GM23338 (cell line): ENCODE data around the gene ETV4. TPM values are rescaled to one million over a fixed set of nuclear protein-coding genes. Genes with fewer than 3 reads are reported as not detected.

Experiments used
- ATAC-seq: fragments of 200-7000 bp; cut with Tn5 transposase; 3 replicates; pipeline ENCODE4 v1.9.1; 2020
- DNase-seq: peaks from one replicate; pipeline ENCODE4 v3.0.0-alpha.2; 2015; ENCODE audit warnings: low spot score
- H2AFZ ChIP-seq: fragments of 200-600 bp; sonication (generic); 2 replicates; pipeline ENCODE4 v1.8.0; 2016; ENCODE audit warnings: antibody characterized with exemption, mild to moderate bottlenecking, moderate library complexity
- H3F3A ChIP-seq: fragments of 200-600 bp; sonication (generic); replicated peaks from 2 replicates; pipeline ENCODE4 v1.8.0; 2017; ENCODE audit warnings: antibody characterized with exemption, mixed run types, low read depth
- H3K27ac ChIP-seq: fragments of 200-600 bp; sonication (generic); 2 replicates; pipeline ENCODE4 v1.6.1; 2016; ENCODE audit warnings: low read depth
- H3K27me3 ChIP-seq: fragments of 200-600 bp; sonication (generic); 2 replicates; pipeline ENCODE4 v1.8.0; 2016; ENCODE audit warnings: mild to moderate bottlenecking, mixed run types, moderate library complexity; ENCODE audit not compliant: insufficient read depth
- H3K36me3 ChIP-seq: fragments of 200-600 bp; sonication (generic); 2 replicates; pipeline ENCODE4 v1.8.0; 2016; ENCODE audit warnings: mild to moderate bottlenecking; ENCODE audit not compliant: insufficient read depth
- H3K4me1 ChIP-seq: fragments of 200-600 bp; sonication (generic); 2 replicates; pipeline ENCODE4 v1.8.0; 2016; ENCODE audit warnings: mild to moderate bottlenecking, moderate library complexity; ENCODE audit not compliant: insufficient read depth
- H3K4me2 ChIP-seq: fragments of 200-600 bp; sonication (generic); 2 replicates; pipeline ENCODE4 v1.7.1; 2017; ENCODE audit warnings: mixed run types
- H3K4me3 ChIP-seq: fragments of 200-600 bp; sonication (generic); 2 replicates; pipeline ENCODE4 v1.6.1; 2016; ENCODE audit warnings: mixed run types
- H3K79me2 ChIP-seq: fragments of 200-600 bp; sonication (generic); replicated peaks from 2 replicates; pipeline ENCODE4 v1.8.0; 2017; ENCODE audit warnings: mild to moderate bottlenecking; ENCODE audit not compliant: insufficient read depth
- H3K9me2 ChIP-seq: fragments of 200-600 bp; sonication (generic); 2 replicates; pipeline ENCODE4 v1.8.0; 2017; ENCODE audit not compliant: insufficient read depth
- H4K20me1 ChIP-seq: fragments of 200-600 bp; sonication (generic); replicated peaks from 2 replicates; pipeline ENCODE4 v1.8.0; 2017; ENCODE audit warnings: mild to moderate bottlenecking; ENCODE audit not compliant: insufficient read depth
- H3K27ac Mint-ChIP-seq: 2 replicates; pipeline ENCODE4 v1.8.0; 2020; ENCODE audit warnings: inconsistent platforms, mild to moderate bottlenecking, moderate library complexity, mixed read lengths
- H3K27me3 Mint-ChIP-seq: 3 replicates; pipeline ENCODE4 v1.8.0; 2022; ENCODE audit warnings: low read depth, mild to moderate bottlenecking, moderate library complexity, mixed read lengths, inconsistent platforms; ENCODE audit not compliant: insufficient read depth, poor library complexity
- H3K36me3 Mint-ChIP-seq: 3 replicates; pipeline ENCODE4 v1.8.0; 2021; ENCODE audit warnings: low read depth, mild to moderate bottlenecking, inconsistent platforms, moderate library complexity, mixed read lengths
- H3K4me1 Mint-ChIP-seq: 3 replicates; pipeline ENCODE4 v1.8.0; 2020; ENCODE audit warnings: mild to moderate bottlenecking, inconsistent platforms, mixed read lengths
- H3K4me3 Mint-ChIP-seq: 3 replicates; pipeline ENCODE4 v1.8.0; 2021; ENCODE audit warnings: moderate library complexity, mild to moderate bottlenecking, inconsistent platforms, mixed read lengths
- H3K9me3 Mint-ChIP-seq: 3 replicates; pipeline ENCODE4 v1.8.0; 2020; ENCODE audit warnings: moderate library complexity, mild to moderate bottlenecking, inconsistent platforms, mixed read lengths
- CREB1 ChIP-seq: fragments of 250-450 bp; sonication (Bioruptor Pico); IDR thresholded peaks from 2 replicates; pipeline ENCODE4 v1.5.0; 2020; ENCODE audit warnings: low read depth, mild to moderate bottlenecking, moderate library complexity
- CTCF ChIP-seq, 2 experiments: fragments of 200-600 bp in 1 of 2; sonication (generic) in 1 of 2; conservative IDR thresholded peaks; 2 replicates each; pipeline versions ENCODE4 v1.5.1 to v1.6.1; 2016 to 2017; ENCODE audit warnings: antibody characterized with exemption in 2 of 2, low read depth in 2 of 2, mild to moderate bottlenecking in 2 of 2, moderate library complexity in 1 of 2
- ETS1 ChIP-seq: IDR thresholded peaks from 2 replicates; pipeline ENCODE4 v1.6.1; 2016; ENCODE audit warnings: antibody characterized with exemption
- EZH2 ChIP-seq: fragments of 200-600 bp; sonication (generic); IDR thresholded peaks from one replicate; pipeline ENCODE4 v1.8.0; 2017; ENCODE audit warnings: antibody characterized with exemption, mild to moderate bottlenecking, low read depth; ENCODE audit not compliant: unreplicated experiment
- EZH2phosphoT487 ChIP-seq: fragments of 200-600 bp; sonication (generic); IDR thresholded peaks from one replicate; pipeline ENCODE4 v1.8.1; 2018; ENCODE audit warnings: antibody characterized with exemption; ENCODE audit not compliant: unreplicated experiment
- JUNB ChIP-seq: IDR thresholded peaks from one replicate; pipeline ENCODE4 v1.6.1; 2016; ENCODE audit warnings: antibody characterized with exemption; ENCODE audit not compliant: unreplicated experiment
- NANOG ChIP-seq: IDR thresholded peaks from 2 replicates; pipeline ENCODE4 v1.6.1; 2016; ENCODE audit warnings: antibody characterized with exemption, borderline replicate concordance
- POLR2AphosphoS5 ChIP-seq: IDR thresholded peaks from 2 replicates; pipeline ENCODE4 v1.6.1; 2016; ENCODE audit warnings: antibody characterized with exemption, low read depth
- REST ChIP-seq: IDR thresholded peaks from one replicate; pipeline ENCODE4 v1.6.1; 2018; ENCODE audit warnings: antibody characterized with exemption; ENCODE audit not compliant: unreplicated experiment
- STAT1 ChIP-seq: IDR thresholded peaks from one replicate; pipeline ENCODE4 v1.6.1; 2016; ENCODE audit warnings: antibody characterized with exemption; ENCODE audit not compliant: unreplicated experiment
- ZNF114 ChIP-seq: fragments of 250-450 bp; sonication (Bioruptor Pico); IDR thresholded peaks from 2 replicates; pipeline ENCODE4 v1.5.0; 2020; ENCODE audit warnings: mild to moderate bottlenecking, moderate library complexity
- ZNF331 ChIP-seq: fragments of 250-450 bp; sonication (Bioruptor Pico); IDR thresholded peaks from 2 replicates; pipeline ENCODE4 v1.5.0; 2020; ENCODE audit warnings: low read depth, mild to moderate bottlenecking, moderate library complexity
- ZNF462 ChIP-seq: fragments of 250-450 bp; sonication (Bioruptor Pico); IDR thresholded peaks from 2 replicates; pipeline ENCODE4 v1.5.0; 2020; ENCODE audit warnings: mild to moderate bottlenecking, moderate library complexity
- polyA plus RNA-seq: library from polyadenylated mRNA; unstranded; fragments of >200 nt; fragmentation: Nextera tagmentation; extraction: Ambion mirVana; gene quantifications from 2 replicates; pipeline ENCODE4 v1.2.1, GENCODE V29; 2016
- total RNA-seq: library from RNA; depleted of rRNA; stranded (reverse); fragments of >200 nt; shearing (Covaris generic); gene quantifications from 2 replicates; pipeline ENCODE4 v1.2.3, GENCODE V29; 2014

The ETV4 gene
- total and polyA plus RNA-seq, 2 experiments from 2014 or later: 97.2 to 149 TPM

GRCh38 chr17:43552229-43552837, 6.2 kb upstream of the ETV4 start:
- H3K27me3 Mint-ChIP-seq: peaks cover 21% of the 10 kb centered on the region
- Histone ChIP-seq H3K27ac (no peak overlapping the region), H3K27me3 (0 out of 2 replicates have a peak, but pooled peaks cover 8% of the 10 kb centered on the region), H3K36me3 (no peaks in the 10 kb centered on the region), H3K4me2 (no peak overlapping the region), H3K9me2 (no peaks in the 10 kb centered on the region), H2AFZ (no peak overlapping the region), H4K20me1 (no peaks in the 10 kb centered on the region), H3K79me2 (no peaks in the 10 kb centered on the region), H3K4me1 (peaks cover 61% of the 10 kb centered on the region), H3F3A (peaks cover 7% of the 10 kb centered on the region; the same call in 1 of the 2 replicates), H3K4me3 (no peak overlapping the region)
- no peaks in the 10 kb centered on the region for H3K9me3 Mint-ChIP-seq
- no peak for DNase-seq
- ATAC-seq: no peak
- H3K27ac Mint-ChIP-seq: no peak overlapping the region
- no peak overlapping the region for H3K4me3 Mint-ChIP-seq
- H3K36me3 Mint-ChIP-seq: no peaks in the 10 kb centered on the region
- H3K4me1 Mint-ChIP-seq: peaks cover 60% of the 10 kb centered on the region
- TF ChIP-seq POLR2AphosphoS5 (no peak), REST (no peak), EZH2phosphoT487 (no peak), CTCF (conservative IDR thresholded peaks at IDR 0.05; ENCODE audit: low read depth in 2 of 2) (no peak), ZNF331 (no peak), JUNB (no peak), NANOG (no peak), EZH2 (no peak), STAT1 (no peak), CREB1 (CRISPR knock-in tag) (no peak), ETS1 (no peak), ZNF114 (CRISPR knock-in tag) (no peak), ZNF462 (CRISPR knock-in tag) (no peak)
